GM21619 (cell line): ENCODE data around the gene JAK3.
"Not testable (repeated sequence)": the region's sequence is repeated elsewhere in the genome, so short reads cannot be mapped to it uniquely, and the experiment has no call there.

Experiments used
- ATAC-seq: cut with Tn5 transposase; IDR thresholded peaks from one replicate; pipeline ENCODE4 v1.9.1; 2021; ENCODE audit not compliant: unreplicated experiment

Gene JAK3

DNA sequence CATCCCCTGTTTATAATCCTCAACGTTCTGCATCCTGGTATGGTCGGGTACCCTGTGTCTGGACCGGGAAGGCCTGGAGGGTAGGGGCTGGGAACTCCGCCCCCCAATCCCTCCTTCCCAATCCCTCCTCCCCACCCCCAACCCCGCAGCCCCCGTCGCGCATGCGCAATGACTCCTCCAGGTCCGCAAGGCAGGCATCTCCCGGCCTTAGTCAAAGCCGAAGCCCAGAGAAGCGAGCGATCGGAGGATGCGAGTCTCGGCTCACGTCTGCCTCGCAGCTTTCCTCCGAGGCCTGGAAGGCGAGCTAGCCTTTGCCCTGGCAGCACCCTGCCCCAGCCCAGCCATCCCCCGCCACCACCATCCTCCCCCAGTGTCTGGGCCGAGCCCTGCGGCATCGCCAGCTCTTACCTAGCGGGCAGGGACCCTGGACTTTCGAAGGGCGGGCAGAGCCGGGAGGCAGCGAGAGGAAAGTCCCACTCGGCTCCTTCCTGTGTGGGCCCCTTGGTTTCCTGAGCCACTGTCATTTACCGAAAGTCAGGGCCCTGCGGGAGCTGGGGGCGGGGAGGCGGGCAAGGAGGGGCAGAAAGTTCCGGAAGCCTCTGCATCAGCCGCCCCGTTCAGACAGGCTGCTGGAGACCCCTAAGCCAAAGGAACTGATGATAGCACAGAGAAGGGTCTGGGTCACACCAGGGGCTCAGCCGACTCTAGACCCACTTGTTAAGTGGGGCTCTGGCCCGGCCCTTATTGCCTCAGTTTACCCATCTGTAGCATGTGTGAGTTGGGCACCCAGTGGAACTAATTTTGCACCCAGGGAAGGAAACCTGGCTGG is at the start of gene JAK3:
TSS of gene JAK3 (minus strand) at position 445 of the 829 bp plus-strand sequence. CDS start 3,565 bp downstream, outside the sequence.
- ATAC-seq = peak; percentile 56

GRCh38 chr19:17893766-17894165 is 46.0 kb upstream of the JAK3 start:
- no peak for ATAC-seq

DNA sequence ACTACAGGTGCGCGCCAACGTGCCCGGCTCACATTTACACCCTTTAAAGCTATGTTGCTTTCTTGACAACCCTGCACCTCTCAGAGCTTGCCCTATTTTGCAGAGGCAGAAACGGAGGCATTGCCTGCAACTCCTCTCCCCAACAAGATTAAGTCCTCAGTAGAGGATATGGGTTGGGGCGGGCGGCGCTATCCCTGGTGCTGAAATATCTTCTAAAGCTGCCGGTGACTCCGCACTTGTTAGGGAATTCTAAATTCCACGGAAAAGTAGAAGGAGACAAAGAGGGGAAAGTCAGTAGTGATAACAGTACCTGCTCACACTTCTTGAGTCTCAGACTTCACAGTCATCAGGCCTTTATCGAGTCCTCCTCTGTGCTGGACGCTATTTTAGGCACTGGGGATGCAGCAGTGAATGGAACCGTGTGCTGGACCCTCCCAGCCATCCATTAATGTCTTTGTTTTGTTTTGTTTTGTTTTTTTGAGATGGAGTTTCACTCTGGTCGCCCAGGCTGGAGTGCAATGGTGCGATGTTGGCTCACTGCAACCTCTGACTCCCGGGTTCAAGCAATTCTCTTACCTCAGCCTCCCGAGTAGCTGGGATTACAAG is 41.9 kb upstream of the JAK3 start:
- ATAC-seq = no peak

GRCh38 chr19:17888260-17888659 is 40.5 kb upstream of the JAK3 start:
- no peak for ATAC-seq

DNA sequence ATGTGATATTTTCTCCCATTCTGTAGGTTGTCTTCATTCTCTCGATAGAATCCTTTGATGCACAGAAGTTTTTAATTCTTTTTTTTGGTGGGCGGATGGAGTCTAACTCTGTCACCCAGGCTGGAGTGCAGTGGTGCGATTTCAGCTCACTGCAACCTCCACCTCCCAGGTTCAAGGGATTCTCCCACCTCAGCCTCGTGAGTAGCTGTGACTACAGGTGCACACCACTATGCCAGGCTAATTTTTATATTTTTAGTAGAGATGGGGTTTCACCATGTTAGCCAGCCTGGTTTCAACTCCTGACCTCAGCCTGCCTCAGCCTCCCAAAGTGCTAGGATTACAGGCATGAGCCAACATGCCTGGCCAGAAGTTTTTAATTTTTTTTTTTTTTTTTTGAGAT is 39.4 kb upstream of the JAK3 start:
- not testable (repeated sequence) for ATAC-seq

DNA sequence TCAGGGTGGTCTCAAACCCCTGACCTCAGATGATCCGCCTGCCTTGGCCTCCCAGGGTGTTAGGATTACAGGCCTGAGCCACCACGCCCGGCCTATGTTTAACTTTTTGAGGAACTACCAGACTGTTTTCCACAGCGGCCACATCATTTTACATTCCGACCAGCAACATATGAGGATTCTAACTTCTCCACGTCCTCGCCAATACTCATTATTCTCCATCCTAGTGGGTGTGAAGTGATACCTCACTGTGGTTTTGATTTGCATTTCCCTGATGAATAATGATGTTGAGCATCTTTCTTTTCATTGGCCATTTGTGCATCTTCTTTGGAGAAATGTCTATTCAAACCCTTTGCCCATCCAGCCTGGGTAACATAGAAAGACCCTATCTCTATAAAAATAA is 38.7 kb upstream of the JAK3 start:
- no peak for ATAC-seq

DNA sequence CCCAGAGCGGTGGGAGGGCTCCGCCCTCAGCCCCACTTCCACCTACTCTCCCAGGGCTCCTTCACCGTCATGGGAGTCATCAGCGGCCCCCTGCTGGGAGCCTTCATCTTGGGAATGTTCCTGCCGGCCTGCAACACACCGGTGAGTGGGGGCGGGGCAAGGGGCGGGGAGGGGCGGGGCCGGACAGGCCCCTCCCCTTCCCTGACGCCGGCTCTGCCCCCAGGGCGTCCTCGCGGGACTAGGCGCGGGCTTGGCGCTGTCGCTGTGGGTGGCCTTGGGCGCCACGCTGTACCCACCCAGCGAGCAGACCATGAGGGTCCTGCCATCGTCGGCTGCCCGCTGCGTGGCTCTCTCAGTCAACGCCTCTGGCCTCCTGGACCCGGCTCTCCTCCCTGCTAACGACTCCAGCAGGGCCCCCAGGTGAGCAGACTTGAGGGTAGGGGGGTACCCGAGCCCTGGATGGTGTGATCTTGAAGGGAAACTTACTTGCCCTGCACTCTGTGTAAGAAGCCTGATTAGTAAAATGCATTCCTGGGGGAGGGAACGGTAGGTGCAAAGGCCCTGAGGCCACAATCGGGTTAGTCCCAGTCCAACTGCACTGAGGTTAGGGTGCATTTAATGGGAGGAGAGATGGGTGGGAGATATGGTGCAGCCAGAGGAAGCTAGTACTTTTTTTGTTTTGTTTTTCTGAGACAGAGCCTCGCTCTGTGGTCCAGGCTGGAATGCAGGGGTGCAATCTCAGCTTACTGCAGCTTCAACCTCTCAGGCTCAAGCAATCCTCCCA is 36.0 kb upstream of the JAK3 start:
- ATAC-seq = no peak

- no peak for ATAC-seq
Measured at GRCh38 chr19:17881701-17882100, 33.9 kb upstream of the JAK3 start.

DNA sequence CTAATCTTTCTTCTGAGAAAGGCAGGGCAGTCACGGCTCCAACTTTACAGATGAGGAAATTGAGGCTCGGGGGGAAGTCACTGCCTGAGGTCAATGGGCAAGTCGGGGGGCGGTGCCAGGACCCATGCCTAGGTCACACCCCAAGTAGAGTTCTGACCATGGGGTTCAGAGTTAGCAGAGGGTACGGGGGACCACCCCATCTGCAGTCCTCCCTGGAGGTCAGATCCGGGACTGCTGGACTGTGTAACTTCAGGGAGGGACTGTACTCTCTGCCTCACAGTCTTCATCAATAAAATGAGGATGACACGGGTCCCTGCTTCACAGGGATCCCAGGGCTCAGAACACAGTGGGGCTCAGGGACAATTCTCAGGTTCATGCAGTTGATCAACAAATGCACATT is 31.7 kb upstream of the JAK3 start:
- ATAC-seq = no peak

GRCh38 chr19:17877696-17878095 is 29.9 kb upstream of the JAK3 start:
- ATAC-seq = no peak

DNA sequence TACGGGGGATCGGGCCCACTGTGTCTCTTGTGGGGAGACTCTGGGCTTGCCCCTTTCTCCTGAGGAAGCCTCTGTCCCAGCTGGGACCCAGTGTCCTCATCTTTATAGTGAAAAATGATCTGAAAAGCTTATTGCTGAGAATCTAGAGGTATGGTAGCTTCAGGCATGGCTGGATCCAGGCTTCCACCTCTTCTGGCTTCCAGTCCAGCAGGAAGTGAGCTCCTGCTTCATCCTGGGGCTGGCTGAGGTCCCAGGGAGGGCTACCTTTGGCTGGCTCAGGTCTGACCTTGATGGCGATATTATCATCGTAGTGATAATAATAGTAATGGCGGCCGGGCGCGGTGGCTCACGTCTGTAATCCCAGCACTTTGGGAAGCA is 27.0 kb upstream of the JAK3 start:
- no peak for ATAC-seq

- ATAC-seq = no peak
Measured at GRCh38 chr19:17873786-17874757, 26.3 kb upstream of the JAK3 start.

DNA sequence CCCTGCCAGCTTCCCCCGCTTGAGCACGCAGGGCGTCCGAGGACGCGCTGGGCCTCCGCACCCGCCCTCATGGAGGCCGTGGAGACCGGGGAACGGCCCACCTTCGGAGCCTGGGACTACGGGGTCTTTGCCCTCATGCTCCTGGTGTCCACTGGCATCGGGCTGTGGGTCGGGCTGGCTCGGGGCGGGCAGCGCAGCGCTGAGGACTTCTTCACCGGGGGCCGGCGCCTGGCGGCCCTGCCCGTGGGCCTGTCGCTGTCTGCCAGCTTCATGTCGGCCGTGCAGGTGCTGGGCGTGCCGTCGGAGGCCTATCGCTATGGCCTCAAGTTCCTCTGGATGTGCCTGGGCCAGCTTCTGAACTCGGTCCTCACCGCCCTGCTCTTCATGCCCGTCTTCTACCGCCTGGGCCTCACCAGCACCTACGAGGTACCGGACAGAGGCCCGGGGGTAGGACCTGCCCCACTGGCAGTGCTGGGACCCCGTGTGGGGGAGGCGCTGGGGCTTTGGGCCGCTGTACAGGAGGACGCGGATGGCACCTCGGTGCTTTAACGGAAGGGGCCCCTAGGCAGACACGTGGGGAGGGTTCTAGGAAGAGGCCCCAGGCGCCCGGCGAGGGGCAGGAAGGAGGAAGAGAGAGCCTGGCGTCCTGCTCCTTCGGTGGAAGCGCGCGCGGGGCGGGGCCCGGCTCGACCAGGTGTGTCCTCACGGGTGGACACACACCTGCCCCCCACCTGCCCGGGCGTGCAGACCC is 24.6 kb upstream of the JAK3 start:
- ATAC-seq = no peak

DNA sequence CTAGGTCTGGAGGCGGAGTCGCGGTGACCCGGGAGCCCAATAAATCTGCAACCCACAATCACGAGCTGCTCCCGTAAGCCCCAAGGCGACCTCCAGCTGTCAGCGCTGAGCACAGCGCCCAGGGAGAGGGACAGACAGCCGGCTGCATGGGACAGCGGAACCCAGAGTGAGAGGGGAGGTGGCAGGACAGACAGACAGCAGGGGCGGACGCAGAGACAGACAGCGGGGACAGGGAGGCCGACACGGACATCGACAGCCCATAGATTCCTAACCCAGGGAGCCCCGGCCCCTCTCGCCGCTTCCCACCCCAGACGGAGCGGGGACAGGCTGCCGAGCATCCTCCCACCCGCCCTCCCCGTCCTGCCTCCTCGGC is 24.1 kb upstream of the JAK3 start, which contains the start of gene SLC5A5:
TSS of gene SLC5A5 (plus strand) at position 68 of the 373 bp plus-strand sequence. CDS start 375 bp downstream, outside the sequence.
- ATAC-seq = no peak

- no peak for ATAC-seq
Measured at GRCh38 chr19:17871032-17871877, 23.5 kb upstream of the JAK3 start.

GRCh38 chr19:17869114-17869608 is 21.4 kb upstream of the JAK3 start:
- no peak for ATAC-seq

DNA sequence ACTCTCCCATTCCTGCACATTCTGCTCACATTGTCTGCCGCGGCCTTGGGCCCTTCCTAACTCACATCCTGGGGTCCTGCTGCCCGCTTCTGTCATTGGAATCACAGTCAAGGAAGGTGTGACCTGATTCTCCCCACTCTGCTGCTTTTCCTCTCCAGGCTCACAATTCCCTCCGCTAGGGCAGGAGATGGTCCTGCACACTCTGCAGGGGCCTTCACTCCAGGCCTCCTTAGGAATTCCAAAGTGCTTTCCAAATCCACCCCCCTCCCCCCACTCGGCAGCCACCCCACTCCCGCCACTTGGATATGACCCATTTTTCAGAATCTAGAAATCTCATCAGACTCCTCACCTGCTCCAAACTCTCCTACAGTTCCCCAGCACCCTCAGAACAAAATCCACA is 20.9 kb upstream of the JAK3 start:
- no peak for ATAC-seq

- ATAC-seq = no peak
Measured at GRCh38 chr19:17866964-17867486, 19.2 kb upstream of the JAK3 start.
